Mammary epithelial cell (primary cell): Measurements from ENCODE around the gene PALLD.

Experiments
- CTCF ChIP-seq, 2 donors: IDR thresholded peaks in 1 of 2; conservative IDR thresholded peaks in 1 of 2; 2 replicates each; pipeline ENCODE4 v1.5.1; 2011 to 2012; ENCODE audit warnings: inconsistent platforms in 2 of 2, low read length in 2 of 2, mild to moderate bottlenecking in 2 of 2, control low read depth in 1 of 2, low read depth in 1 of 2; ENCODE audit not compliant: insufficient read depth in 1 of 2; ENCODE audit errors: extremely low read depth in 1 of 2
- EZH2 ChIP-seq: IDR thresholded peaks from 2 replicates; pipeline ENCODE4 v1.6.1; 2012; ENCODE audit warnings: low read length, inconsistent platforms, borderline replicate concordance

GRCh38 chr4:168522356-168522755 is 25.5 kb downstream of the PALLD start:
- TF ChIP-seq CTCF (conservative IDR thresholded peaks at IDR 0.05 in 1 of 2, IDR thresholded peaks at IDR 0.05 in 1 of 2; ENCODE audit: extremely low read depth in 1 of 2, insufficient read depth in 1 of 2, low read depth in 1 of 2, low read length in 2 of 2) (no peak), EZH2 (no peak)
